Spleen (tissue), 7 donors: ENCODE data around the gene KRT17.

ENCODE experiments used
- CTCF ChIP-seq, 11 experiments: fragments of 200-600 bp in 7 of 11; fragments of 450-650 bp in 4 of 11; sonication (generic) in 4 of 11; IDR thresholded peaks in 8 of 11; conservative IDR thresholded peaks in 3 of 11; 1 replicate in 7 of 11; 2 replicates in 4 of 11; pipeline versions ENCODE4 v1.4.0 to v1.8.0; 2016 to 2021; ENCODE audit warnings: antibody characterized with exemption in 11 of 11, inconsistent platforms in 4 of 11, mild to moderate bottlenecking in 1 of 11
- POLR2A ChIP-seq, 3 donors: fragments of 450-650 bp; IDR thresholded peaks; one replicate each; pipeline ENCODE4 v1.5.1; 2017; ENCODE audit warnings: antibody characterized with exemption in 3 of 3, mild to moderate bottlenecking in 1 of 3
- donor health status: DM: no; HTN: no; CAD: no; lungs with moderate emphysema.
- donor health status: DM: no; HTN: no; CAD: no.
- donor health status: DM: no; HTN: no; CAD: no.

GRCh38 chr17:41629316-41629715 lies 4.9 kb upstream of the KRT17 start:
- TF ChIP-seq CTCF (IDR thresholded peaks at IDR 0.05 in 8 of 11, conservative IDR thresholded peaks at IDR 0.05 in 3 of 11) (no peak), POLR2A (IDR thresholded peaks at IDR 0.05) (no peak)
